HCT116 (cell line): Measurements from ENCODE around the gene MICAL3. TPM values are rescaled to one million over a fixed set of nuclear protein-coding genes. Genes with fewer than 3 reads are reported as not detected.

ENCODE experiments used
- ATAC-seq: fragments of 200-7000 bp; cut with Tn5 transposase; 2 replicates; pipeline ENCODE4 v1.9.1; 2020; ENCODE audit warnings: mild to moderate bottlenecking, moderate library complexity
- BruUV-seq: library from RNA; stranded (reverse); fragments of 400-500 nt; replicated peaks from 2 replicates; lab custom pipeline; 2021; lab: Mats Ljungman, UMichigan
- CTCF ChIA-PET: fragments of 300-600 bp; sonication (Branson Sonifier 250); formaldehyde crosslinking; loops from one replicate; lab custom pipeline; 2021; ENCODE audit warnings: antibody characterized with exemption; lab: Charles Lee
- POLR2A ChIA-PET: fragments of 300-600, 350-600 bp; sonication (Branson Sonifier 250); formaldehyde crosslinking; loops from one replicate; lab custom pipeline; 2021; ENCODE audit warnings: antibody characterized with exemption; lab: Charles Lee
- RAD21 ChIA-PET, 2 experiments: fragments of 300-600 bp; sonication (Branson Sonifier 250); formaldehyde crosslinking; loops; one replicate each; lab custom pipeline; 2023; ENCODE audit warnings: low total read pairs in 2 of 2; ENCODE audit not compliant: uncharacterized antibody in 2 of 2, unreplicated experiment in 2 of 2, low non-redundant PET in 1 of 2; lab: Charles Lee
- DNase-seq: peaks from one replicate; pipeline ENCODE4 v3.0.0-alpha.2; 2010; ENCODE audit warnings: low read depth, low spot score
- H2AFZ ChIP-seq: fragments of 200-600 bp; shearing (Covaris generic), sonication (generic); 2 replicates; pipeline ENCODE4 v1.6.1; 2017; ENCODE audit warnings: low read depth, mixed run types, mixed read lengths, antibody characterized with exemption, low read length; ENCODE audit not compliant: poor library complexity, severe bottlenecking
- H3K27ac ChIP-seq: 2 replicates; pipeline ENCODE4 v1.5.1; 2012; ENCODE audit warnings: low read depth, low read length
- H3K27me3 ChIP-seq: fragments of 200-600 bp; sonication (generic); 2 replicates; pipeline ENCODE4 v1.6.1; 2016; ENCODE audit warnings: mixed run types, low read length, mixed read lengths; ENCODE audit not compliant: insufficient read depth
- H3K36me3 ChIP-seq, 2 experiments: fragments of 200-500 bp in 1 of 2; fragments of 200-600 bp in 1 of 2; sonication (Bioruptor generic) in 1 of 2; sonication (generic) in 1 of 2; 2 replicates each; pipeline versions ENCODE4 v1.5.1 to v1.6.1; 2014 to 2016; ENCODE audit warnings: low read length in 2 of 2, inconsistent platforms in 1 of 2, mixed read lengths in 1 of 2, mixed run types in 1 of 2; ENCODE audit not compliant: insufficient read depth in 2 of 2, control insufficient read depth in 1 of 2
- H3K4me1 ChIP-seq, 2 experiments: fragments of 200-600 bp in 1 of 2; sonication (generic) in 1 of 2; 2 replicates each; pipeline versions ENCODE4 v1.5.1 to v1.6.1; 2012 to 2017; ENCODE audit warnings: low read length in 2 of 2, inconsistent platforms in 1 of 2, mild to moderate bottlenecking in 1 of 2, mixed read lengths in 1 of 2, mixed run types in 1 of 2, moderate library complexity in 1 of 2; ENCODE audit not compliant: insufficient read depth in 2 of 2, control insufficient read depth in 1 of 2
- H3K4me2 ChIP-seq: fragments of 200-600 bp; sonication (generic); 2 replicates; pipeline ENCODE4 v1.6.1; 2017; ENCODE audit warnings: mixed run types, low read length, mixed read lengths
- H3K4me3 ChIP-seq, 2 experiments: fragments of 200-600 bp in 1 of 2; sonication (generic) in 1 of 2; replicated peaks in 1 of 2; 2 replicates each; pipeline ENCODE4 v1.5.1; 2011 to 2016; ENCODE audit warnings: low read length in 2 of 2, control low read depth in 1 of 2, low read depth in 1 of 2, mild to moderate bottlenecking in 1 of 2, mixed read lengths in 1 of 2, mixed run types in 1 of 2
- H3K79me2 ChIP-seq: fragments of 200-600 bp; sonication (generic); 2 replicates; pipeline ENCODE4 v1.6.1; 2017; ENCODE audit warnings: mild to moderate bottlenecking, mixed run types, low read length, moderate library complexity, mixed read lengths; ENCODE audit not compliant: insufficient read depth
- H3K9ac ChIP-seq: fragments of 200-600 bp; sonication (generic); 2 replicates; pipeline ENCODE4 v1.6.1; 2016; ENCODE audit warnings: low read length, mixed read lengths
- H3K9me2 ChIP-seq: fragments of 200-600 bp; sonication (generic), shearing (Covaris generic); 2 replicates; pipeline ENCODE4 v1.6.1; 2017; ENCODE audit warnings: mixed run types, mild to moderate bottlenecking, moderate library complexity; ENCODE audit not compliant: insufficient read depth
- H3K9me3 ChIP-seq, 2 experiments: fragments of 200-500 bp in 1 of 2; fragments of 200-600 bp in 1 of 2; sonication (Bioruptor generic) in 1 of 2; sonication (generic) in 1 of 2; 2 replicates each; pipeline ENCODE4 v1.6.1; 2014 to 2017; ENCODE audit warnings: low read length in 2 of 2, mixed read lengths in 2 of 2, inconsistent platforms in 1 of 2, low read depth in 1 of 2, mild to moderate bottlenecking in 1 of 2, mixed run types in 1 of 2, moderate library complexity in 1 of 2; ENCODE audit not compliant: control insufficient read depth in 1 of 2, insufficient read depth in 1 of 2
- H4K20me1 ChIP-seq: fragments of 200-600 bp; sonication (generic), shearing (Covaris generic); 2 replicates; pipeline ENCODE4 v1.6.1; 2017; ENCODE audit warnings: mixed run types, mild to moderate bottlenecking, moderate library complexity; ENCODE audit not compliant: insufficient read depth
- ATF3 ChIP-seq: IDR thresholded peaks from 2 replicates; pipeline ENCODE4 v1.6.1; 2012
- CBX3 ChIP-seq: IDR thresholded peaks from 2 replicates; pipeline ENCODE4 v1.6.1; 2012; ENCODE audit warnings: low read depth
- CEBPB ChIP-seq: IDR thresholded peaks from 2 replicates; pipeline ENCODE4 v1.6.1; 2012; ENCODE audit warnings: low read depth
- ELF1 ChIP-seq: IDR thresholded peaks from 2 replicates; pipeline ENCODE4 v1.6.1; 2012; ENCODE audit warnings: low read depth, borderline replicate concordance
- EZH2 ChIP-seq: fragments of 200-600 bp; sonication (generic); IDR thresholded peaks from 2 replicates; pipeline ENCODE4 v1.6.1; 2017; ENCODE audit warnings: antibody characterized with exemption, mixed run types
- FOSL1 ChIP-seq: IDR thresholded peaks from 2 replicates; pipeline ENCODE4 v1.6.1; 2012; ENCODE audit warnings: low read depth
- POLR2A ChIP-seq: IDR thresholded peaks from 2 replicates; pipeline ENCODE4 v1.7.0; 2011; ENCODE audit warnings: borderline replicate concordance; ENCODE audit not compliant: insufficient read depth, insufficient read length; ENCODE audit errors: extremely low read depth
- POLR2AphosphoS5 ChIP-seq: IDR thresholded peaks from 2 replicates; pipeline ENCODE4 v1.6.1; 2011; ENCODE audit warnings: mild to moderate bottlenecking, low read depth, low read length, moderate library complexity
- RAD21 ChIP-seq: IDR thresholded peaks from 2 replicates; pipeline ENCODE4 v1.6.1; 2012; ENCODE audit warnings: low read depth, mild to moderate bottlenecking
- REST ChIP-seq: IDR thresholded peaks from 2 replicates; pipeline ENCODE4 v1.6.1; 2012; ENCODE audit warnings: low read depth
- SP1 ChIP-seq: IDR thresholded peaks from 2 replicates; pipeline ENCODE4 v1.6.1; 2012; ENCODE audit warnings: low read depth
- SRF ChIP-seq: IDR thresholded peaks from 2 replicates; pipeline ENCODE4 v1.6.1; 2012; ENCODE audit warnings: low read depth
- TCF7L2 ChIP-seq: IDR thresholded peaks from 2 replicates; pipeline ENCODE4 v1.7.0; 2011; ENCODE audit warnings: borderline replicate concordance, inconsistent platforms; ENCODE audit not compliant: insufficient read depth, insufficient read length; ENCODE audit errors: extremely low read depth
- YY1 ChIP-seq: IDR thresholded peaks from 2 replicates; pipeline ENCODE4 v1.6.1; 2011; ENCODE audit warnings: low read length, low read depth, moderate library complexity, mild to moderate bottlenecking; ENCODE audit not compliant: insufficient replicate concordance; ENCODE audit errors: extremely low read depth
- ZBTB33 ChIP-seq: IDR thresholded peaks from 2 replicates; pipeline ENCODE4 v1.6.1; 2011; ENCODE audit warnings: mild to moderate bottlenecking, low read length, moderate library complexity; ENCODE audit not compliant: insufficient replicate concordance; ENCODE audit errors: extremely low read depth
- ZFX ChIP-seq: fragments of 450-650 bp; IDR thresholded peaks from 2 replicates; pipeline ENCODE4 v1.6.1; 2017
- ZNF274 ChIP-seq: fragments of 200-500 bp; sonication (Bioruptor generic); IDR thresholded peaks from 2 replicates; pipeline ENCODE4 v1.6.1; 2014; ENCODE audit warnings: mild to moderate bottlenecking, low read depth, low read length, inconsistent platforms
- intact Hi-C: fragments of 100-400 bp; cut with micrococcal nuclease; formaldehyde crosslinking; loops from 2 replicates; pipeline ENCODE4 v1.10.0; 2022
- total RNA-seq: library from RNA; stranded (reverse); gene quantifications from one replicate; pipeline ENCODE4 v1.2.1, GENCODE V29; 2021; ENCODE audit not compliant: unreplicated experiment

MICAL3 gene
- total RNA-seq, 1 experiment from 2014 or later: 30.8 TPM

GRCh38 chr22:18048441-18048898 lies 24.1 kb upstream of the MICAL3 start:
- intact Hi-C loops: no loop called here
- CTCF ChIA-PET: no interaction called here
- DNase-seq: no peak
- Histone ChIP-seq H3K4me2 (no peak overlapping the region), H2AFZ (no peak overlapping the region), H3K9me2 (no peaks in the 10 kb centered on the region), H3K79me2 (no peaks in the 10 kb centered on the region), H3K36me3 (no peaks in the 10 kb centered on the region), H3K9ac (no peak overlapping the region), H3K27ac (no peak overlapping the region), H3K4me3 (no peak overlapping the region), H3K27me3 (no peaks in the 10 kb centered on the region), H3K4me1 (no peaks in the 10 kb centered on the region), H4K20me1 (no peaks in the 10 kb centered on the region), H3K9me3 (no peaks in the 10 kb centered on the region)
- TF ChIP-seq FOSL1: no peak
- POLR2A ChIA-PET: interaction anchor here (0.9 kb wide), 1 partner anchor 9 kb away, joined by 9 read pairs; no protein-coding TSS in a partner anchor
- ATAC-seq: no peak
- BruUV-seq: no TSS peak
- RAD21 ChIA-PET: no interaction called here

GRCh38 chr22:18048041-18048440 lies 23.7 kb upstream of the MICAL3 start:
- H3K9me3 ChIP-seq: no peaks in the 10 kb centered on the region
- intact Hi-C loops: no loop called here
- ATAC-seq: no peak
- DNase-seq: no peak
- H3K4me2 ChIP-seq: no peak overlapping the region
- H3K27ac ChIP-seq: no peak overlapping the region
- H3K4me1 ChIP-seq: no peaks in the 10 kb centered on the region
- POLR2A ChIA-PET: interaction anchor here (0.9 kb wide), 1 partner anchor 9 kb away, joined by 9 read pairs; no protein-coding TSS in a partner anchor
- no peaks in the 10 kb centered on the region for H3K36me3 ChIP-seq
- H3K4me3 ChIP-seq: no peak overlapping the region
- H4K20me1 ChIP-seq: no peaks in the 10 kb centered on the region
- CTCF ChIA-PET: no interaction called here
- H3K9ac ChIP-seq: no peak overlapping the region
- no peak overlapping the region for H2AFZ ChIP-seq
- H3K27me3 ChIP-seq: no peaks in the 10 kb centered on the region
- no peaks in the 10 kb centered on the region for H3K9me2 ChIP-seq
- RAD21 ChIA-PET: no interaction called here
- no TSS peak for BruUV-seq
- no peaks in the 10 kb centered on the region for H3K79me2 ChIP-seq
- no peak for TF ChIP-seq TCF7L2
- TF ChIP-seq ELF1: no peak
- no peak for TF ChIP-seq REST
- no peak for TF ChIP-seq SRF
- TF ChIP-seq ZFX: no peak
- no peak for TF ChIP-seq POLR2A
- no peak for TF ChIP-seq ATF3
- no peak for TF ChIP-seq RAD21
- TF ChIP-seq ZBTB33: no peak
- TF ChIP-seq CBX3: no peak
- no peak for TF ChIP-seq YY1
- no peak for TF ChIP-seq CEBPB
- TF ChIP-seq SP1: no peak
- no peak for TF ChIP-seq ZNF274
- no peak for TF ChIP-seq POLR2AphosphoS5
- no peak for TF ChIP-seq EZH2
